ENCODE results near the gene PNLIPRP3.
"Not testable (repeated sequence)": the region's sequence is repeated elsewhere in the genome, so short reads cannot be mapped to it uniquely, and the experiment has no call there.

Gene PNLIPRP3

GRCh38 chr10:116427671-116428070 is at the start of gene PNLIPRP3:
Gene PNLIPRP3 (plus strand): TSS chr10:116427847. CDS start chr10:116428013, 166 bp downstream.
- H3K27me3 Mint-ChIP-seq (ENCODE audit: low read depth): no peaks in the 10 kb centered on the region
- no peak within 1 kb of the TSS for H3K4me3 Mint-ChIP-seq
- no peaks in the 10 kb centered on the region for H3K9me3 Mint-ChIP-seq
- no peaks in the 10 kb centered on the region for H3K4me1 Mint-ChIP-seq (ENCODE audit: low read depth)
- no peak within 1 kb of the TSS for H3K27ac Mint-ChIP-seq
- no peaks in the 10 kb centered on the region for H3K36me3 Mint-ChIP-seq (ENCODE audit: low read depth)
- DNase-seq (ENCODE audit: low spot score): no peak

- no peak for DNase-seq (ENCODE audit: low spot score)
- no peaks in the 10 kb centered on the region for H3K4me1 Mint-ChIP-seq (ENCODE audit: low read depth)
- H3K27ac Mint-ChIP-seq: no peak overlapping the region
- H3K27me3 Mint-ChIP-seq (ENCODE audit: low read depth): no peaks in the 10 kb centered on the region
- H3K36me3 Mint-ChIP-seq (ENCODE audit: low read depth): no peaks in the 10 kb centered on the region
- H3K9me3 Mint-ChIP-seq: no peaks in the 10 kb centered on the region
- H3K4me3 Mint-ChIP-seq: no peak overlapping the region
These were observed 45.4 kb upstream of the PNLIPRP3 start for GRCh38 chr10:116382290-116382689.

DNA sequence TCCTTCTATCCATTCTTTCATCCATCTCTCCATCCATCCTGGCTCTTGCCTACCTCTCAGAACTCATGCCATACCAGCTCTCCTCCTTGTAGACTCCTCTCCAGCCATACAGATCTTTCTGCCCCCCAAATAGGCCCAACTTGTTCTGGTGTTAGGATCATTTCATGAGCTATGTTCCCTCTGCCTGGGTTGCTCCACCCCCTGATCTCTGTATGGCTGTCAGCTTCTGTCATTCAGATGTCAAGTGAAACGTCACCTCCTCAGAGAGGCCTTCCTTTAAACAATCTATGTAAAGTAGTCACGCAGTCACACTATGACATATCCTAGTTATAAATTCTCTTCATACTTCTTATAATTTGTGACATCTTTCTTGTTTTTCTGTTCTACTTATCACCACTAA is 42.3 kb upstream of the PNLIPRP3 start:
- no peak for DNase-seq (ENCODE audit: low spot score)
- Mint-ChIP-seq H3K27ac (no peak overlapping the region), H3K27me3 (ENCODE audit: low read depth) (no peaks in the 10 kb centered on the region), H3K4me1 (ENCODE audit: low read depth) (no peaks in the 10 kb centered on the region), H3K4me3 (no peak overlapping the region), H3K9me3 (no peaks in the 10 kb centered on the region), H3K36me3 (ENCODE audit: low read depth) (no peaks in the 10 kb centered on the region)

DNA sequence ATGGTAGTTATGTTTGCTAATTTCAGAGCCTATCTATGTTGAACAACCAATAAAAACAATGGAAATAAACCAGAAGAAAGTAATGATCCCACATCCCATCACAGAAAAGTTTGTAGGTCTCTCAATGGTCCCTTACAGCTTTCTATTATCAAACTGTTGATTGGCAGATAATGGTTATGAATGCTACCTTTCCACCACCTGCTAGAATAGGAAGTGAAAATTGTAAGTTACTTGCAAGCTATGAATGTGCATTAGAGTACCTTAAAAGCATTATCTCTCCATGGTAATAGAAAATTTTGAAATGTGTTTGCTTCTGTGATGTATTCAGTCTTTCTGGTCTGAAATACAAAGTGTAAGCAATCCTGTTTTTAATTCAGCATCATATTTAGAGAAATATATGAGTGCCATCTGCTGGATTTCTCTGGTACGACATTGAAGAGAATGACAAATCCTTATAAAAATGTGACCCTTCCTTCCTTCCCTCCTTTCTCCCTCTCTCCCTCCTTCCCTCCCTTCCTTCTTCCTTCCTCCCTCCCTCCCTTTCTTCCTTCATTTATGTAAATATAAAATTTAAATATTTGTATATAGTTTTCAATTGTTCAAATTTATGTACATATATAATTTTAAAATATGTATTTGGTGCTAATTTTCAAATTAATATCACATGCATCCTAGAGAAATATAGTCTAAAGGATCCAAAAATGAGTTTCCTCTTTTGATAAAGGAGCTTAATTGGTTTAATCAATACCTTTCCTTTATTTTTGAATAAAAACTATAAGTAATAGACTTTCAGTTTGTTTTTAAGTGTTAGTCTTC is 41.4 kb upstream of the PNLIPRP3 start:
- DNase-seq (ENCODE audit: low spot score): no peak
- Mint-ChIP-seq H3K9me3 (no peaks in the 10 kb centered on the region), H3K27ac (no peak overlapping the region), H3K36me3 (ENCODE audit: low read depth) (no peaks in the 10 kb centered on the region), H3K4me3 (no peak overlapping the region), H3K27me3 (ENCODE audit: low read depth) (no peaks in the 10 kb centered on the region), H3K4me1 (ENCODE audit: low read depth) (no peaks in the 10 kb centered on the region)

DNA sequence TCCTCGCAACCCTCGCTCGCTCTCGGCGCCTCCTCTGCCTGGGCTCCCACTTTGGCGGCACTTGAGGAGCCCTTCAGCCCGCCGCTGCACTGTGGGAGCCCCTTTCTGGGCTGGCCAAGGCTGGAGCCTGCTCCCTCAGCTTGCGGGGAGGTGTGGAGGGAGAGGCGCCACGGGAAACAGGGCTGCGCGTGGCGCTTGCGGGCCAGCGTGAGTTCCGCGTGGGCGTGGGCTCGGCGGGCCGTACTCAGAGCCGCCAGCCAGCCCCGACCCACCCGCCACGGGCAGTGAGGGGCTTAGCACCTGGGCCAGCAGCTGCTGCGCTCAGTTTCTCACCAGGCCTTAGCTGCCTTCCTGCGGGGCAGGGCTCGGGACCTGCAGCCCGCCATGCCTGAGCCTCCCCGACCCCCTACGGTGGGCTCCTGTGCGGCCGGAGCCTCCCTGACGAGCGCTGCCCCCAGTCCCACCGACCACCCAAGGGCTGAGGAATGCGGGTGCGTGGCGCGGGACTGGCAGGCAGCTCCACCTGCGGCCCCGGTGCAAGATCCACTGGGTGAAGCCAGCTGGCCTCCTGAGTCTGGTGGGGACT is 34.3 kb upstream of the PNLIPRP3 start:
- not testable (repeated sequence) for H3K27me3 Mint-ChIP-seq (ENCODE audit: low read depth); H3K4me1 Mint-ChIP-seq (ENCODE audit: low read depth); H3K9me3 Mint-ChIP-seq; H3K36me3 Mint-ChIP-seq (ENCODE audit: low read depth); H3K4me3 Mint-ChIP-seq; DNase-seq (ENCODE audit: low spot score); H3K27ac Mint-ChIP-seq

GRCh38 chr10:116395223-116395985 is 32.2 kb upstream of the PNLIPRP3 start:
- H3K27ac Mint-ChIP-seq: no peak overlapping the region
- H3K27me3 Mint-ChIP-seq (ENCODE audit: low read depth): no peaks in the 10 kb centered on the region
- no peaks in the 10 kb centered on the region for H3K9me3 Mint-ChIP-seq
- no peak for DNase-seq (ENCODE audit: low spot score)
- no peaks in the 10 kb centered on the region for H3K36me3 Mint-ChIP-seq (ENCODE audit: low read depth)
- no peak overlapping the region for H3K4me3 Mint-ChIP-seq
- H3K4me1 Mint-ChIP-seq (ENCODE audit: low read depth): no peaks in the 10 kb centered on the region

DNA sequence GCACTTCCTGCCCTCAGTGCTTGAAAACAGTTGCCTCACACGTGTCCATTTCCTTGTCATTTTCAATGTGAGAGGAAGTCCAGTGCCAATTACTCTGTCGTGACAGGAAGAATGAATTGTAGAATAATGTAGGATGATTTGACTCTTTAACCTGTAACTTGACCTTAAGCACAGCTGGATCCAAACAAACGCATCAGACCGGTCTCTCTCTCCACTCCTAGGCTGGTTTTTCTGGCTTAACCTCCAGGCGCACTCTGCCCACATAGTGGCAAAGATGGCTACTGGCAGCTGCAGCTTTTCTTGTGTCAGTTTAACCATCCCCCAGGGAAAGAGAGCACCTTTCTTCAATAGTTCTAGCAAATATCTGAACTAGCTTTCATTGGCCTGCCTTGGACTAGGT is 29.4 kb upstream of the PNLIPRP3 start:
- H3K27ac Mint-ChIP-seq: no peak overlapping the region
- H3K36me3 Mint-ChIP-seq (ENCODE audit: low read depth): no peaks in the 10 kb centered on the region
- no peaks in the 10 kb centered on the region for H3K9me3 Mint-ChIP-seq
- no peaks in the 10 kb centered on the region for H3K27me3 Mint-ChIP-seq (ENCODE audit: low read depth)
- H3K4me1 Mint-ChIP-seq (ENCODE audit: low read depth): no peaks in the 10 kb centered on the region
- no peak overlapping the region for H3K4me3 Mint-ChIP-seq
- no peak for DNase-seq (ENCODE audit: low spot score)

DNA sequence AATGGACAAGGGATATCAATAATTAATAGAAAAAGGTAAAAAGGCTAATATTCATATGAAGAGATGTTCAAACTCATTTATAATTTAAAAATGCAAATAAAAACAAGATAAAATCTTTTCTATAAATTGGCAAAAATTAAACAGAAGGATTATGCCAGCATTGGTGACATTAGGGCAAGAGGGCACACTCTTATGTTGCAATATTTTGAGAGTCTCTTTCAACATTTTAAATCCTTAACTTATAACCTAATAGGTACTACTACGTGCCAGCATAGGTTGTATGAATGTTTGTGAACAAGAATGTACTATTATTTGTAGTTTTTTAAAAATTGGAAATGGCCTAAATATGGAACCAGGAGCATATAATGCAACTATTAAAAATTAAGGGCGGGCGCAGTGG is 24.8 kb upstream of the PNLIPRP3 start:
- Mint-ChIP-seq H3K4me3 (no peak overlapping the region), H3K27ac (no peak overlapping the region), H3K9me3 (no peaks in the 10 kb centered on the region), H3K36me3 (ENCODE audit: low read depth) (no peaks in the 10 kb centered on the region), H3K4me1 (ENCODE audit: low read depth) (no peaks in the 10 kb centered on the region), H3K27me3 (ENCODE audit: low read depth) (no peaks in the 10 kb centered on the region)
- DNase-seq (ENCODE audit: low spot score): no peak

- Mint-ChIP-seq H3K4me1 (ENCODE audit: low read depth) (no peaks in the 10 kb centered on the region), H3K27ac (no peak overlapping the region), H3K9me3 (no peaks in the 10 kb centered on the region), H3K27me3 (ENCODE audit: low read depth) (no peaks in the 10 kb centered on the region), H3K4me3 (no peak overlapping the region), H3K36me3 (ENCODE audit: low read depth) (no peaks in the 10 kb centered on the region)
- DNase-seq (ENCODE audit: low spot score): no peak
These were observed 23.9 kb upstream of the PNLIPRP3 start for GRCh38 chr10:116403740-116404250.

DNA sequence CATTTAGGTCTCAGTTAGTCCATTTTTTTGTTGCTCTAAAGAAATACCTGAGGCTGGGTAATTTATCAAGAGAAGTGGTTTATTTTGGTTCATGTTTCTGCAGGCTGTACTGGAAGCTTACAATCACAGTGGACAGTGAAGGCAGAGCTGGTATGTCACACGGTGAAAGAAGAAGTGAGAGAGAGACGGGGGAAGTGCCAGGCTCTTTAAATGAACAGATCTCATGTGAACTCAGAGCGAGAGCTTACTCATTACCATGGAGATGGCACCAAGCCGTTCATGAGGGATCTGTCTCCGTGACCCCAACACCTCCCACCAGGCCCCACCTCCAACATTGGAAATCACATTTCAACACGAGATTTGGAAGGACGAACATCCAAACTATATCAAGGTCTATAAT is 18.9 kb upstream of the PNLIPRP3 start:
- H3K27ac Mint-ChIP-seq: no peak overlapping the region
- no peaks in the 10 kb centered on the region for H3K36me3 Mint-ChIP-seq (ENCODE audit: low read depth)
- H3K4me1 Mint-ChIP-seq (ENCODE audit: low read depth): no peaks in the 10 kb centered on the region
- no peak overlapping the region for H3K4me3 Mint-ChIP-seq
- H3K9me3 Mint-ChIP-seq: no peaks in the 10 kb centered on the region
- no peak for DNase-seq (ENCODE audit: low spot score)
- H3K27me3 Mint-ChIP-seq (ENCODE audit: low read depth): no peaks in the 10 kb centered on the region

DNA sequence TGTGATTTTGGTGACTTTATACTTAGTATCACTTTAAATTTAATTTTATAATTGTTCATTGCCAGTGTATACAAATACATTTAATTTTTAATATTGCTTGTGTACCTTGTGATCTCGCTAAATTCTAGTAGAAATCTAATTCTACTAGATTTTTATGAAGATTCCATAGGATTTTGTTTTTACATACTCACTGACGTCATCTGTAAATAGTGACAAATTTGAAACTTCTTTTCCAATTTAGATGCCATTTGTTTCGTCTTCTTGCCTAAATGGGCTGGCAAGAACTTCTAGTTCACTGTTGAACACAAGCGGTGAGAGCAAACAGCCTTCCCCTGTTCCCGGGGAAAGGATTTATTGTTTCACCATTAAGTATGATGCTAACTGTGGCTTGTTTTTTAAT is 17.3 kb upstream of the PNLIPRP3 start:
- no peak for DNase-seq (ENCODE audit: low spot score)
- no peaks in the 10 kb centered on the region for H3K4me1 Mint-ChIP-seq (ENCODE audit: low read depth)
- H3K27me3 Mint-ChIP-seq (ENCODE audit: low read depth): no peaks in the 10 kb centered on the region
- no peaks in the 10 kb centered on the region for H3K9me3 Mint-ChIP-seq
- H3K4me3 Mint-ChIP-seq: no peak overlapping the region
- H3K27ac Mint-ChIP-seq: no peak overlapping the region
- H3K36me3 Mint-ChIP-seq (ENCODE audit: low read depth): no peaks in the 10 kb centered on the region

DNA sequence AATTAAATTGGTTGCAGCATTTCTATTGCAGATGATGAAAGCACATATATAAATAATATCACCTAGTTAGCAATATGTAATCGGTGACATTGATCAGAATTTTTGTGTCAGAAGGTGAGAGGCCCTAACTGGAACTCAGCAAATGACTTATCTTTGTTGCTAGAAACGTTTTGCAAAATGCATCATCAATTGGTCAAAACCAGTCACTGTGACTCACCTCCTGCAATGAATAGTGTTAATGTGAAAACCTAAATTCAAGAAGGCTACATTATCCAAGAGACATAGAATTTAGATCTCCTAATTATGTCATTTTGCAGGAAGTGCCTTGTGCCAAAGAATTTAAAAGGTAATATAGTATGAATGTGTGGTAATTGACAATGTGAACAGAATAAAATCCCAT is 9.8 kb upstream of the PNLIPRP3 start:
- Mint-ChIP-seq H3K27ac (no peak overlapping the region), H3K4me1 (ENCODE audit: low read depth) (no peaks in the 10 kb centered on the region), H3K4me3 (no peak overlapping the region), H3K36me3 (ENCODE audit: low read depth) (no peaks in the 10 kb centered on the region), H3K27me3 (ENCODE audit: low read depth) (no peaks in the 10 kb centered on the region), H3K9me3 (no peaks in the 10 kb centered on the region)
- DNase-seq (ENCODE audit: low spot score): no peak

GRCh38 chr10:116418389-116418788 is 9.3 kb upstream of the PNLIPRP3 start:
- no peaks in the 10 kb centered on the region for H3K4me1 Mint-ChIP-seq (ENCODE audit: low read depth)
- no peaks in the 10 kb centered on the region for H3K9me3 Mint-ChIP-seq
- no peak overlapping the region for H3K27ac Mint-ChIP-seq
- H3K4me3 Mint-ChIP-seq: no peak overlapping the region
- no peaks in the 10 kb centered on the region for H3K36me3 Mint-ChIP-seq (ENCODE audit: low read depth)
- no peaks in the 10 kb centered on the region for H3K27me3 Mint-ChIP-seq (ENCODE audit: low read depth)
- DNase-seq (ENCODE audit: low spot score): no peak

GRCh38 chr10:116421815-116422214 is 5.8 kb upstream of the PNLIPRP3 start:
- Mint-ChIP-seq H3K36me3 (ENCODE audit: low read depth) (no peaks in the 10 kb centered on the region), H3K4me1 (ENCODE audit: low read depth) (no peaks in the 10 kb centered on the region), H3K9me3 (no peaks in the 10 kb centered on the region), H3K4me3 (no peak overlapping the region), H3K27ac (no peak overlapping the region), H3K27me3 (ENCODE audit: low read depth) (no peaks in the 10 kb centered on the region)
- DNase-seq (ENCODE audit: low spot score): no peak
